AG08395 (cell line): ENCODE data around the gene CDK9.

Experiments used
- DNase-seq: peaks from one replicate; pipeline ENCODE4 v3.0.0; 2012; ENCODE audit warnings: mixed read lengths, low spot score

CDK9 gene

DNA sequence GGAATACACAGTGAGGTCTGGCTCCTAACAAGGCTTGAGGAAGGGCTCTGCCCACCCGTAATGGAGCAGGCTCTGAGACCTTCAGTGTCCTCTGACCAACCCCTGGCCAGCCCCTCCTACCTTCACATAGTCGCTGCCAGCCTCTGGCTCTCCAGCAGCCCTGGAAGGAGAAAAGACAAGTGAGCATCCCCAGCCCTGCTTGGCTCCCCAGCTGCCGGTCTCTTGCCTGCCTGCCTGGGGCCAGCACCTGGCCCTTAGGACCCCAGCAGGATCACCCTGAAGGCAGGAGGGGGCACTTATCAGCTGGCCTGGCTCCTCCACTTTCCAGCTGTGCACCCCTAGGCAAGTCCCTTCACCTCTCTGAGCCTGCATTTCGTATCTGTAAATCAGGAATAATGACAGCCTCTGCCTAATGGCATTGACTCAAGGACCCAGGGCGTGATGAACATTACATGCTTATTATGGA is 24.3 kb upstream of the CDK9 start:
- no peak for DNase-seq

DNA sequence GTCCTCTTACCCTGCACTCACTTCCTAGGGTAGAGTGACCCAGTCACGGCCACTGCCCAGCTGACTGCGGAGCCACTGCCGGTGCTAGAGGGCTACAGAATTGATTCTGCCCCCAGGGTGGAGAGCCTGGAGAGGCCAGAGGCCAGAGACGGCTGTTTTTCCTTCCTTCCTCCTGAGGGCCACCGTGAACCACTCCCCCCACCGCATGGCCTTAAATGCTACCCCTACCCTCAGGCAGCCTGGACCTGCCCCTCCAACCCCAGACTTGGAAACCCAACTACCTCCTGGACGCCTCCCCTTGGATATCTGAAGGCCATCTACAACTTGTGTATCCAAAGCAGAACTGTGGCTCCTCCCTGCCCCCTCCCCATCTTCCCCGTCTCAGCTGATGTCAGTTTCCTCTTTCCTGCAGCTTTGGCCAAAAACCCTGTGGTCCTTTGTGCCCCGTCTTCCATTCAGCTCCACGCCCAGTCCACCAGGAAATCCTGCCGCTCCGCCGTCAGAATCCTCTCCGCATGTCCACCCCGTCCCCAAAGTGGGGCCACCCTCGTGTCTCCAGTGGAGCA is 23.6 kb upstream of the CDK9 start:
- no peak for DNase-seq

DNA sequence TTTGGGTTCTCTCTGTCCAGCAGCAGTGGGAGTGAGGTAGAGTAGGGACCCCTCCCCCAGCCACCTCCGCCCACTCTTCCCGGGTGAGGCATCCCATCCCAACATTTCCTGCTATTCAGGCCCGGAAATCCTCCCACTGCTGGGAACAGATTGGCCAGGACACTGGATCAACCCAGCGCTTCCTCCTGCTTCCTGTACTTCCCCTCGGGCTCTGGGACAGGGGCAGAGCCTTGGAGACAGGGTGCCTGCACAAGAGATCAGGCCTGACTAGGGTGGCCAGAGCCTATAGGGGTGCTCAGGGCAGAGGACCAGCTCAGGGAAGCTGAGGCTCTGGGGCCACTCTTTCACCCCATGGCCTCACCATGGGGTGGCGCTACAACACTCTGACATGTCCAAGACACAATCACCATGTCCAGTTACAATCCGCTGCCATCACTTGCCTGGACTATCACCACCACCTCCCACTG is 21.9 kb upstream of the CDK9 start:
- DNase-seq = no peak

DNA sequence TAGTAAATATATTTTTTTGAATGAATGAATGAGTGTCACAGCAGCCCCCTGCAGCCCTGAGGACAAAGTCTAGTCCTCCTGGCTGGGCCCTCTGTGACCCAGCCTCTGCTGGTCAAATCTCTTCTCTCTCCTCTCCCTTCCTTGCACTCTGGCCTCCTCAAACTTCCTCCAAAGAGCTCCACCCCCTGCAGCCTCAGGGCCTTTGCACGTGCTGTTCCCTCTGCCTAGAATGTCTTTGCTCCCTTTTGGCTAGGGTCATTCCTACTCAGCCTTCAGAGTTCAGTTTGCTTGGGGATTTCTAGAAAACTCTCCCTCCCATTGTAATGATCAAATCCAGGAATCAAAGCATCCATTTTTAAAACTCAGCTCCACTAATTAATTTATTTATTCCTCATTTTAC is 20.4 kb upstream of the CDK9 start:
- DNase-seq = no peak

DNA sequence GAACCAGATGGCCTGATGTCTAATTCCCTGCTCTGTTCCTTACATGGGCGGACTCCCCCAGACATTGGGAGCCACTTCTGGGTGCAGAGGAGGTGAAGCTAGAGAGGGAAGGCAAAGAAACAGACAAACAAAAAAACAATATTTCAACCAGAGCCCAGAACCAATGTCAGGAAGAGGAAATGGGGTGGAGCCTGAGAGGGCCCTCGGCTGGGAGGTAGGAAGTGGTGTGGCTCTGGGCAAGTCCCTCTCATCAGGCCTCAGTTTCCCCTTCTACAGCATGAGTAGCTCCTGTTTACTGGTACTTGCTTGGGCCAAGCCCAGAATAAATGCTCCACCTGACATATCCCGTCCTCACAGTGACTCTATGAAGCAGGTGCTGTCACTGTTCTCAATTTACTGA is 18.4 kb upstream of the CDK9 start:
- no peak for DNase-seq

DNA sequence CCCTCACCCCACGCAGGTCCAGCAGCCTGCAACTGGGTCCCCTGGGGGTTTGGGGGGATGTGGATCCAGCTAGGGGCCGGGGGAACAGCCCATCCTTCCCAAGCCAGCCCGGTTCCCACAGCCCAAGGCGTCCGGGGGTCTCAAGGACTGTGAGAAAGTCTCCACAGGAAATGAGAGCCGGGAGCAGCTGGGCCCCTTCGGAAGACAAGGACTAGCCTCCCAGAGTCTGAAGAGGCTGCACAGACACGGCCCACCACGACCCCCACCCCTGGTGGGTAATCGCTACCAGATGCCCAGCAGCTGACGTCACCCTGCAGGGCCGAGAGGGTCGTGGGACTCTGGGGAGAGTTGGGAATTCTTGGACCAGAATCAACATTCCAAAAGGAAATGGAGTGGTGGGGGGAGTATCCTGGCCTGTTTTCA is 17.9 kb upstream of the CDK9 start:
- DNase-seq = no peak

DNA sequence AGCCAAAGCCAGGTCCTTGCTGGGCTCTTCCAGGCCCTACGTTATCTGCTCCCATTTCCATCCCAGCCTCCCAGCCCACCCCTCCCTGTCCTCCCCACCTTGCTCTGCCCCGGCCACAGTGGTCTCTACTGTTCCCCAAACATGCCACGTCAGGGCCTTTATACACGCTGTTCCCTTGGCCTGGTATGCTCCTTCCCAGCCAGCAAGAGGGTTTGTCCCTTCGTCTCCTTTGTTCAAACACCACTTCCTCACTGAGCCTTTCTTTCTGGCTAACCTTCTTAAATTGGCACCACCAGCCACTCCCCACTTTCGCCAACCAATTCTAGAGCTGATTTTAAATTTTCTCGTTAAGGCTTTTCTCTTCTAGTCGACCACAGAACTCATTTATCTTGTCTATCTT is 17.1 kb upstream of the CDK9 start:
- no peak for DNase-seq

DNA sequence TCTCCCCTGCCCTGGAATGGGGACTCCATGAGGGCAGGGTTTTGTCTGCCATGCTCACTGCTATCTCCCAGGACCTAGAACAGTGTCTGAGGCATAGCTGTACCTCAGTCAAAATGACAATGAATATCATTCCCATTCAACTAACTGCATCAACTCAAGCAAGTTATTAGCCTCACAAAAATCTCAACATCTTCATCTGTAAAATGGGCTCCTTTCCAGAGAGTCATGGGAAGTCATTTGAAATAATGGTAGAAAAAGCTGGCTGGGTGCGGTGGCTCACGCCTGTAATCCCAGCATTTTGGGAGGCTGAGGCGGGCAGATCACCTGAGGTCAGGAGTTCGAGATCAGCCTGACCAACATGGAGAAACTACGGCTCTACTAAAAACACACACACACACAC is 16.7 kb upstream of the CDK9 start:
- DNase-seq = no peak

DNA sequence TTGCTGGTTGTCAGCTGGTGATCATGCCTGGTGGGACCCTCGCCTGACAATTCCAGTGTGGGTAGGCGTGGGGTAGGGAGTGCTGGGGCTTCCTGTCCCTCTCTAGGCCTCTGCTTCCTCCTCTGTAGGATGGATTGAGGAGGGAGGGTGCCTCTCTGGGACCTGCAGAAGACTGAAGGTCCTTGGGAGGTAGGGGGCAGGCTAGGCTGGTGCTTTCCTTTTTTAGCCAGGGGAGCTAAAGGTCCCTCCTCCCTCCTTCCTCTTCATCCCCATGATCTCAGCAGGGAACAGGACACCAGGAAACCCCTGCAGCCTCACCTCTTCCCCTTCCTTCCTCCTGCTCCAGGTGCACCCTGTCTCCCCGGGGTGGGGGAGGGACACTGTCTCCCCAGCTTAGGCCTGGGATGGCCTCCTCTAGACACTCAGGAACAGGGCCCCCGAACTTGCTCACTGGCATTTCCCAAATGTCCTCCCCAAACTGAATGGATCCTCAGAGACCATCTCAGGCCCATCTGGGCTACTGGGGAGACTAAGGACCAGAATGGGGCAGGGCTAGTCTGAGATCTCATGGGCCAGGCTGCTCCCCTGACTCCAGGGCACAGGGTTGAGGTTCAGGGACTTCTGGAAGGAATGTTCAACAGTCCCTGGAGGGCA is 15.8 kb upstream of the CDK9 start:
- DNase-seq = no peak

DNA sequence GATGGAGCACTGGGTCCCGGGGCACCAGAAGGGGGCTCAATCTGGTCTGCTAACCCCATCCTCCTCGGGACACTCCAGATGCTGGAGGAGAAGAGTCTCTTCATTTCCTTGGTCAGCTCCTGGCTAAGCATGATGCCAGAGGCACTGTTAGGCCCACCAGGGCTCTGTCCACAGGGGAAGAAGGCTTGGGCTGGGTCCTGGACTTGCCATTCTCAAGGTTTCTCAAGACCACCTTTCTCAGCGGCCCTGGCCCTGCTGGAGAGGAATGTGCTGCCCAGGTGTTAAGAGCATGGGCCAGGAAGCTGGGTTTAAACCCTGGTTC is 15.3 kb upstream of the CDK9 start:
- DNase-seq = no peak

DNA sequence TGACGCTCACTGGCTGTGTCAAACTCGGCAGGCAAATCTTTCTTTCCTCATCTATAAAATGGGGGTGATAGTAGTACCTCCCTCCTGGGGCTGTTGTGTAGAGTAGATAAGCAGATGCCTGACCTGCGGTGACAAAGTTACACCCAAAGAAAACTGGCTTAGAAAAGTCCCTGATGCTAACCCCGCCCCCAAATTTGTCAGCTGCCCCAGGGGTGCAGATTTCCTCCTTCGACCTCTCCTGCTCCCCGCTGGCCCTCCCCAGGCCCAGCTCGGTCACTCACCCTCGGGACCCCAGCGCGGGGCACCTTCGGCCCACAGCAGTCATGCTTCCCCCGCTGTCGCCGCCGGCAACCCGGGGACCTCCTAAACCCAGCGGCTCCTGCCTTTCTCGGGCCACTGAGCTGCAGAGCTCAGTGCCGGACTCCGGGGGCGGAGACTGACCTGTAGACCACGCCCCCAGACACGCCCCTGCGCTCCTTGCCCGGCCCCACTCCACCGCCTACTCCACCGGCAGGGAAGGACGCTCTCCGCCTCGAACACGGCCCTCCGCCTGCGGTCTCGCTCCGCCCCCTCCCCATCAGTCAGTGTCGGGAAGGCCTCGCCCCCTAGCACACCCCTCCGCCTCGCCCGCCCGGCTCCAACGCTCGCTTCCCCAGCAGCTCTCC is 14.8 kb upstream of the CDK9 start:
- DNase-seq = peak; percentile 98

DNA sequence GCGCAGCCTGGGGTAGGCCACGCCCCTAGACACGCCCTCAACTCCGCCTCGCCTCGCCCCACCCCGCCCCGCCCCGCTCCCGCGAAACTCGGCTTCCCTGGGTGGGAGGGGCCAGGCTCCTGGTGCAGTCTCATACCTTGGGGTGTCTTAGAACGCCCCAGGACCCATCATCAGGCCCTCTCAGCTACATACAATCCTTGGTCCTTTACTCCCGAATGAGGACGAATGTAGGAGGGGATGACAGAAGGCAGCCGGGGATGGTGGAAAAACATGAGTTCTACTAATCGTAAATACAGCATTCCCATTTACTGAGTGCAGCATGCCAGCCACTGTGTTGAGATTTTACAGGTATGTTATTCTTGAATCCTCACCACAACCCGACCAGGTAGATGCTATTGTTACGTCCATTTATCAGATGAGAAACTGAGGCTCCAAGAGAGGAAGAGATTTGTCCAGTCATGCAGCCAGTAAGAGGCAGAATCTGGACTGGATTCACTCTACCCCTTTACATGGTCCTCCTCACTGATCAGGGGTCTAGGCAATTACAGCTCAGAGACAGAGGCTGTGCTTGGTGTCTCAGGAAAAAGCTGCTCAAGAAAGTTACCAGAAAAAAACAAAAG is 14.2 kb upstream of the CDK9 start:
- DNase-seq = no peak

DNA sequence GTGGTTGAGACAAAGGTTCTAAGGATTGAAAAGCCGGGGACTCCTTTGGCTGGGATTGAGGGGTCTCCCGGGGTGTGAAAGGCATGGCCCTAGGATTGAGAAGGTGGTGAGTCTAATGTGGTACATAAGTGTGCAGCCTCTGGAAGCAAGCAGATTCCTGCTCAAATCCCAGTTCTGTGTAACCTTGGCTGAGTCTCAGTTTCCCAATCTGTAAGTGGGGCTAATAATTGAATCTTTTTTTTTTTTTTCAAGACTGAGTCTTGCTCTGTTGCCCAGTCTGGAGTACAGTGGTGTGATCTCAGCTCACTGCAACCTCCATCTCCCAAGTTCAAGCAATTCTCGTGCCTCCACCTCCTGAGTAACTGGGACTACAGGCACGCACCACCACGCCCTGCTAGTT is 13.2 kb upstream of the CDK9 start:
- DNase-seq = no peak

DNA sequence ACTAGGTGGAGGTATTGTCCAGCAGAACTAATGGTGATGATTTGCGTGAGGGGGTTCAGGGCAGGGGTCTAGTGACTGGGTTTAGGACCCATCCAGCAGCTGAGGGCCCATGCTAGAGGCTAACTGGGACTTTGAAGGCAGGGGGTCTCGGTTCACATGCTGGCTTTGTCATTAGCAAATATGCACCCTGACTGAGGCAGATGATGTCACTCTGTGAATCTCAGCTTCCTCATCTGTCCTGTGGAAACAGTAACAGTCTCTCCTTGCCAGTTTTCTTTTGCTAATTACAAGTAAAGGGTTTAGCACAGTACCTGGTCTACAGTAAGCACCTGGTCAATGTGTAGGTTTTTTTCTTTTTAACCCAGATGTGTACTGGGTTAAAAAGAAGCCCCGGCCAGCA is 12.6 kb upstream of the CDK9 start:
- DNase-seq = no peak

DNA sequence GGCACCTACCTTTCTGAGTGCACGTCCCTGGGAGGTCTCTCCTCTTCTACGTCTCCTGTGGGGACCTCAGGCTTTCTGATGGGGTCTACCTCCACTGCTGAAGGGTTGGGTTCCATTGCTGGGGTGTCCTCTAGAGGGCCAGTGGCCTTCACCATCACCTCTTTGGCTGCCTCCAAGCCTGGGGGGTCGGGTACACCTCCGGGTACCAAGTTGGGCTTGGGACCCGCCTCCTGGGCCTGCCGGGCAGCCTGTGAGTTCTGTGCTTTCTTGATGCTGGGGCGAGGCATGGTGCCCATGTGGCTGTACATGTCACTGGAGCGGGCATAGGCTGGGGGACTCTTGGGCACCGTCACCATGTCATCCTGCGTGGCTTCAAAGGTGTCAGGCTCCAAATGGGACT is 11.9 kb upstream of the CDK9 start:
- no peak for DNase-seq

DNA sequence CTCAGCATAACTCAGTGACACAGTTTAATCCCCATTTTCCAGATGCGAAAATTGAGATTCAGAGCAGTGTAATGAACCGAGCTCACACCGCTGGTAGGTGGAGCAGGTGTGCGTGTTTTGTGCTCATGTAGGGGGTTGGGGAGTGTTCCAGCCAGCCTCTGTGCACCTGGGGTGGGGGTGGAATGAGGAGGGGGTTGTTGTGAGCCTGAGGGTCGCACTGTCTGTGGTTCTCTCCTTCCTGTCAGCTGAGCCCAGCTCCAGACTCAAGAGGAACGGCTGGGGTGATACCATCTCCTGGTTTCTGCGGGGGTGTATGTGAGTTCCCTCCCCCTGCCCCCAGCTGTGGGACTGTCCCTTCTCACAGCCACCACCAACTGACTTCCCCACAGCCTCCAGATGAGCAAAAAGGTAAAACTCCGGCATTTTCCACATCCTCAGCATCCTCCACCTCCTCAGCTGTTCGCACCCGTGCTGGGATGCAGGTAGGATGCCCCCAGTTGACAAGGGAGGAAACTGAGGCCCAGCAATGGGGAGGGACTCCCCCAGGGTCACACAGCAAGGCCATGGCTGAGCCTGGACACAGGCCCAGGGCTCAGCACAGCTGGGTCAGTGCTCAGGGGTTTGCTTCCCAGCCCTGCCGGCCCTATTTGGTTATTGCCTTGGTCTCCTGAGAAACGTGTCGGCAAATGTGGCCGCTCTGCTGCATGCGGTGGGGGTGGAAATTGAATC is 9.5 kb upstream of the CDK9 start:
- DNase-seq = no peak

DNA sequence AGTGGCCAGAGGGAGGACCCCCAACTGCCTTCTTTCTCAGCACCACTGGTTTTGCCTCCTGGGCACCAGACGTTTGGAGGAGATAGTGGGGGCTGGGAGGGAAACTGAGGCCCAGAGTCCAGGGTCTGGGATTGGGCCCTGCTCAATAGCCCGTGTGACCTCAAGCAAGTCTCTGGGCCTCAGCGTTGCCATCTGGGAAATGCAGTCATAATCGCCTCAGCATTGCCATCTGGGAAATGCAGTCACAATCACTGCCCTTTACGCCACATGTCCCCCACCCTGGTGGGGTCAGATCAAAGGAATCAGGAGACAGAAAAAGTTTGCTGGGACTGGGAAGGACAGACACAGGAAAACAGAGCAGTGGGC is 8.9 kb upstream of the CDK9 start:
- no peak for DNase-seq

DNA sequence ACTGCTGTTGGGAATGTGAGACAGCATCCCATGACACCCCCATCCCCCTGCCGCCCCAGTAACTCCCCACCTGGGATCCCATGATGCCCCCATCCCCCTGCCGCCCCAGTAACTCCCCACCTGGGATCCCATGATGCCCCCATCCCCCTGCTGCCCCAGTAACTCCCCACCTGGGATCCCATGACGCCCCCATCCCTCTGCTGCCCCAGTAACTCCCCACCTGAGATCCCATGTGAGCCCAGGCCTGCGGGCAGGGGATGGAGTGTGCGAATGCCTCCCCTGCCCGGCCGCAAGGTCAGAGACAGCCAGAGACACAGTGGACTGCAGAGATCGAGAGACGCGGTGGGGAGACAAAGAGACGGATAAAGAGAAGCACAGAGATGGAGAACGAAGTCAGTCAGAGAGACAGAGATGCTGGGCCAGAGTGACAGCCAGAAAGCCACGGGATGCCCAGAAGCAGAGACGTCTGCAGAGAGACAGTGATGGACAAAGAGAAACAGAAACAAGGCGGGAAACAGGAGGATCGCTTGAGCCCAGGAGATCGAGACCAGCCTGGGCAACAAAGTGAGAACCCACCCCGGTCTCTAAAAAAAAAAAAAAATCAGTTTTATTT is 8.4 kb upstream of the CDK9 start:
- no peak for DNase-seq

DNA sequence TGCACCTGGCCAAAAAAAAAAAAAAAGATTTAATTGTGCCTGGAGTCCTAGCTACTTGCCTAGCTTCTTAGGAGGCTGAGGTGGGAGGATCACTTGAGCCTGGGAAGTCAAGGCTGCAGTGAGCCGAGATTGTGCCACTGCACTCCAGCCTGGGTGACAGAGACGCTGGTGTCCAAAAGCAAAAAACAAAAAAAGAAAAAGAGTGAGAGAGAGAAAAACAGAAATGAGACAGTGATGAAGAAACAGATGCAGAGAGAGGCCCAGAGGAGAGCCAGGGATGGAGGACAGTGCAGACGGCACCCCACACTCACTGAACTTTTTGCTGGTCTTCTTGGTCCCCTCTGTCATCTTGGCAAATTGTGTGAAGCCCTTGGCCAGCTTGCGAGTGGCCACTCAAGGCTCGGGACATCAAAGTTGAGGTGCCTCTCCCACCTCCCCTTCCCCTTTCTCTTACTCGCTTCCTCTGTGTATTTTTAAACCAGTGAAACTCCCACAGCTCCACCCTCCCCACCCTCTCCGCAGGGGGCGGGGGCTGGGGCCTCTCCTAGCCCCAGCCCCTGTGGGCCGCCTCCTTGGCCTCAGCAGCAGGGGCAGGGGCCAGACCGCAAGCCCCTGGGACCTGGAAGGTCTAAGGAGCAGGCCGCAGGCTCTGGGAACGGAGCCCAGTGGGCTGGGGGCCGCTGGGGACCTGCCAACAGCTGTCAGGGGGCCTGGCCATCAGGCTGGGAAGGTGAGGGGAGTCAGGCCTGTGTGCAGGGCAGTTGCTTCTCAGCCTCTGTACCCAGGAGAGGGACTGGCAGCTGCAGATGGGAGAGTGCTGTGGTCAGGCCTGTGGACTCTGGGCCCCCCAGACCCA is 7.3 kb upstream of the CDK9 start, which contains the start of gene SH2D3C:
TSS of gene SH2D3C (minus strand) at position 387 of the 856 bp plus-strand sequence. CDS start at position 348, 39 bp downstream.
- no peak for DNase-seq

DNA sequence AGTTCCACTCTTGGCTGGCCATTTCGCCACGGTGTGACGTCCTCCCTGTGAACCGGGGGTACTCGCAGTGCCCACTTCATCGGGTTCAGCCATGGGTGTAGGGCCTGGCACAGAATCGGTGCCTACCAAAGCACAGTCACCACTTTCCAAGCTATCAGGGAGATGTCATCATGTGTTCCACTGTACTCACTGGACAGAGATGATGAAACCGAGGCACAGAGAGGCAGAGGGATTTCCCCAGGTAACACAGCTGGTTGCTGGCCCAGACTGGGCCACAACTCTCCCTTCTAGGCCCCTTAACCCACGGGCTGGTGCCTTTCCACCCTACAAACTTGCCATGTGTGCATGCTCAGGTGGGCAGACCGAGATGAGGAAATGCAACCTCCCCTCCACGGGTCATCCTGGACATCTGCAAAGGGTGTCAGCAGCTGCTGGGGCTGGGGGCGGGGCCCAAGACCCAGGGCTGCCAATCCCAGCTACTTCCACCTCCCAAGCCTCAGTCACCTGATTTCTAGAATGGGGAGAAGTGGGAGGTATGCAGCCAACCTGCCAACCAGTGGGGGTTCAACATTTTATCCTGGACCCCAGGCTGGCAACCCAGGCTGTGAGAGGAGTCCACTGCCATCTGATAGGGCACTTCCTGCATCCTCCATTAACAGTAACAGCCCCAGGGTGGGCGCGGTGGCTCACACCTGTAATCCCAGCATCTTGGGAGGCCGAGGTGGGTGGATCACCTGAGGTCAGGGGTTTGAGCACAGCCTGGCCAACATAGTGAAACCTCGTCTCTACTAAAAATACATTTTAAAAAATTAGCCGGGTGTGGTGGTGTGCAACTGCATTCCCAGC is 6.5 kb upstream of the CDK9 start:
- DNase-seq = no peak
